Activated CD8-positive, alpha-beta memory T cell treated with anti-CD3 and anti-CD28 coated beads, Interleukin-2, amount 50 U/mL, for 24 hours (primary cell): ENCODE measurements around the gene CFAP61.

Experiments used
- DNase-seq: peaks from one replicate; pipeline ENCODE4 v3.0.0-alpha.2; 2020; ENCODE audit errors: extremely low read depth

Gene CFAP61

DNA sequence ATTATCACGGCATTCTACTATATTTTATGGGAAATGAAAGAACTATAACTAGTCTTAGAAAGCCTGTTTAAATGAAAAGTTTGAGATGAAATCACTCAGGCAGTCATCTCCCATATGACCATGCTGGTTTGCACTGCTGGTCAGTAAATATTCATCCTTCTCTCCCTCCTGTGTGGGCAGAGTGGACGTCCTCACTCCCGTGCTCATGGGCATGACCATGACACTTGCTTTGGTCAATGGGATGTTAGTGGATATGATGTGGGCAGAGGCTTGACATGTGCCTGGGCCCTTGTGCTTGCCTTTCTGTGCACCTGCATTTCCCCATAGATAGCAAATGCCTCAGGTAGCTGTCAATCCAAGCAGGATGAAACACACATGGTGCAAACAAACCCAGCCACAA lies 222.5 kb downstream of the CFAP61 start:
- no peak for DNase-seq

GRCh38 chr20:20275636-20276035 lies 223.3 kb downstream of the CFAP61 start:
- DNase-seq, result no peak

- DNase-seq, result no peak
Measured at GRCh38 chr20:20276811-20277530, 224.6 kb downstream of the CFAP61 start.

GRCh38 chr20:20277894-20278335 lies 225.6 kb downstream of the CFAP61 start:
- DNase-seq, result no peak

GRCh38 chr20:20286061-20286460 lies 233.7 kb downstream of the CFAP61 start:
- no peak for DNase-seq

- DNase-seq, result no peak
Measured at GRCh38 chr20:20289331-20289730, 237.0 kb downstream of the CFAP61 start.

DNA sequence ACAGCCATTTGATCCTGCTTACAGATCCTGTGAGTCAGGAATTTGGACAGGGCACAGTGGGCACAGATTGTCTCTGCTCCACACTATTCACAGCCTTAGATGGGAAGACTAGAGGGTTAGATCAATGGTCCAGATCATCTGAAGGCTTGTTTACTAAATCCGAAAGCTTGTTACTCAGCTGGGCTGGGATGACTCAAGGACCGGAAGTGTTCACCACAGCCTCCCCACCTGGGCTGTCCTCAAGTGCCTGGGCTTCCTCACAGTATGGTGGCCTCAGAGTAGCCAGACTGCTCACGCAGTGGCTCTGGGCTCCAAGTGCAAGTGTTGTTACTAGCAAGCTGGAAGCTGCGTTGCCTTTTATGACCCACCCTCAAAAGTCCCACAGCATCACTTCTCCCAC lies 240.1 kb downstream of the CFAP61 start:
- no peak for DNase-seq

GRCh38 chr20:20293141-20293540 lies 240.8 kb downstream of the CFAP61 start:
- no peak for DNase-seq

DNA sequence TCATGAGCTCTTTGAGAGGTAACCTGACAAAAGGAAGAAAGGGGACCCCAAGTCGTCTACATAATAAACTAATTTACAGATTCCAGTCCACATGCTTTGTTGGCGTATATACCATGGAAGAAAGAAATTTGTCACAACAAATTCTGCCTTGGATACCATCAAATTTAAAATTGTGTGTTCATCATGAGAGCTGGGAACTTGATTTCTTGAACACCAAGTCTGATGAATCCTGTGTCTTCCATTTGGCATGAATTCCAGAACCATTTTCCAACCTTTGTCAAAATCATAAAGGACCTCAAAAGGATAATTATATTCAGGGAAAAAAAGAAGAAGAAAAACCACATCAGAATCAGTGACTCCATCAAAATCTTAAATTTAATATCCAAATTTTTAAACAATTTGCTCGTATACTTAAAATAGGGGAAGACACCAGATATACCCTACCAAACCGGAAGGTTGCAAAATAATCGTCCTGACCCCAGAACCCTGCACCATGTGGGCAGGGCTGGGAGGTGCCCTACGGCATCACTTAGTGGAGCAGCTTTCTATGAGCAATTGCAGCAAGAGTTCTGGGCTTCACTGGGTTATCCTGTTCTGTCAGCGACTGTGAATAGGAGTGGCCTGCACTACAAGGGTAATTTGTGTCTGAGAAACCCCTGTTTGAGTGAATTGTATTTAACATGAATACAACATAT lies 241.5 kb downstream of the CFAP61 start:
- no peak for DNase-seq

DNA sequence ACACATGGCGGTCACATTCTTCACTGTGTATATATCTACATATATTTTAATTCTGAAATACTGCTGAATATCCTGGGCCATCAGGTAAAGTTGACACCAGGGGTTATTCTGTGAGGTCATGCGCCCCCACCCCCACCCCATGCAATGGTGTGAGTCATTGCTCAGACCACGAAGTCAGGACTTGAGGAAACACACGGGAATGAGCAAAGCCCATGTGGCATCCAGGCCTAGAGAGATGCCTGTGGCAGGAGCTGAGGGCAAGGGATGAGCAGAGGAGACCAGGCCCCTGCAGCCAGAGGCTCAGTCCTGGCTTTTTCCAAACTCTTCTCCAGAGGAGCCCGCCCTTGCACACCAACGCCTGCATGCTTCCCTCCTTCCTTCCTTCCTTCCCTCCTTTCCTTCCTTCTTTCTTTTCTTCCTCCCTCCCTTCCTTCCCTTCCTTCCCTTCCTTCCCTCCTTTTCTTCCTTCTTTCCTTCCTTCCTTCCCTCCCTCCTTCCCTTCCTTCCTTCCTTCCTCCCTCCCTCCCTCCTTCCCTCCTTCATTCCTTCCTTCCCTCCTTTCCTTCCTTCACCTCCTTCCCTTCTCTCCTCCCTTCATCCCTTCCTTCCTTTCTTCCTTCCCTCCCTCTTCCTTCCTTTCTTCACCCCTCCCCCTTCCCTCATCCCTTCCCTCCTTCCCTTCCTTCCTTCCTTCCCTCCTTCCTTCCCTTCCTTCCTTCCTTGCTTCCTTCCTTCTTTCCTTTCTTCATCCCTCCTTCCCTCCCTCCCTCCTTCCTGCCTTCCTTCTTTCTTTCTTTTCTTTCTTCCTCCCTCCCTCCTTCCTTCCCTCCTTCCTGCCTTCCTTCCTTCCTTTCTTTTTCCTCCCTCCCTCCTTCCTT lies 243.5 kb downstream of the CFAP61 start:
- no peak for DNase-seq

DNA sequence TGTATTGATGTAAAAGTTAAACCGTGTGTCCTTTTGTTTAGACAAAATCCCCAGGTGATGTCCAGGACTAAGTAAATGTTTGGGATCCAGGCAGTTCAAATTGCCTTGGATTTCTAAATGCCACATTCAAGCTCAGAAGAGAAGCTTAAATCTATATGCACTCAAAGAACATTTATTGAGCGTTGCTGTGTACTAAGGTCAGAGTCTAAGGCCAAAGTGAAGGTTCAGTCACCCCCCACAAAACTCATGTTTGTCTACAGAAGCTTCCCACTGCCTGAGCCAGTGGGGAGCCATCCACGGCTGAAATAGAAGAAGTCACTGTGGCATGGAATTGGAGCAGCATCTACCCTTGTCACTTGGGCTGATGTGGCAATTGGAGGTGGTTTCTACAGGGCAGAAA lies 244.8 kb downstream of the CFAP61 start:
- no peak for DNase-seq

DNA sequence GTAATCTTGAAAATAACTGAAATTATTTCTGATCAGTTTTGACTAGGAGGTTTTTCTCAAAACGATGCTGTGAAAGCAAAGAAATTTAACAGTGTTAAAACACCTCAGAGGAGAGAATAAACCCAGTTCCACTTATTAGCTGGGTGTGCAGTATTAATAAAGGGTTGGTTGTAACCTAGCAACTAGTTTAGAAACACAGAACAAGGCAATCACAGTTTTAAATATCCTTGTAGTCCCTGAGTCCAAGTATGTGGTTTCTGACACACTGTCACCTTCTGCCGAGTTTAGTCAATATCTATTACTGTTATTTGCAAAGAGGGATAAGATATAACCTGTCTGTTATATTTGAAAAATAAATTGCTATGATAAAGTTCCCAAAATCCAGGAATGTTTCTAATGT lies 245.4 kb downstream of the CFAP61 start:
- no peak for DNase-seq

DNA sequence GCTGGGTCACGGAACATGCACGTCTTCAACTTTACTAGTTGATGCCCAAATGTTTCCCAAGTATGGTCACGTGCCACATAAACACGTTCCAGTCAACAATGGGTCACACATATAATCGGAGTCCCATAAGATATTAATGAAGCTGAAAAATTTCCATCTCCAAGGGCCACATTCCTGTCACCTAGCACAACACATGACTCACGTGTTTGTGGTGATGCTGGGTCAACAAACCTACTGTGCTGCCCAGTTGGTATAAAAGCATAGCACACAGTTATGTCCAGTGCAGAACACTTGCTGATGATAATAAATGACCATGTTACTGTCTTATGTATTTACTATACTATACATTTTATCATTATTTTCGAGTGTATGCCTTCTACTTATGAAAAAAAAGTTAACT lies 247.6 kb downstream of the CFAP61 start:
- DNase-seq, result no peak

DNA sequence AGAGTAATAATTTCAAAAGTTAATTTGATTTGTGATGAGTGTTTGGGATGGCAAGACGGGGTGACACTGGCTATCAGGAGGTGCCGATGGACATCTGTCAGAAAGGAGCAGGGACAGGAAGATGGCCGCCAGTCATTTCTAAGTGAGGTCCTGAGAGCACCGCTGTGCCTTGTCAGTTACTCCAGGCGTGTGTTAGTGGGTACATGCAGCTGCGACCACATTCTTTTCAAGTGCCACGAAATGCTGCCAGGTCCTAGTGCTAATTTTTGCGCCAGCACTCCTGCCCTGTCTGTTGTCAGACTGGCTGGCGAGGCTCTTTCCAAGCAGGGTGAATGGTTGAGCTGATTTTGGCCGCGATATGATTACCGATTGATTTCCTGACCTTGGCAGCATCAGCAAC lies 251.0 kb downstream of the CFAP61 start:
- no peak for DNase-seq

DNA sequence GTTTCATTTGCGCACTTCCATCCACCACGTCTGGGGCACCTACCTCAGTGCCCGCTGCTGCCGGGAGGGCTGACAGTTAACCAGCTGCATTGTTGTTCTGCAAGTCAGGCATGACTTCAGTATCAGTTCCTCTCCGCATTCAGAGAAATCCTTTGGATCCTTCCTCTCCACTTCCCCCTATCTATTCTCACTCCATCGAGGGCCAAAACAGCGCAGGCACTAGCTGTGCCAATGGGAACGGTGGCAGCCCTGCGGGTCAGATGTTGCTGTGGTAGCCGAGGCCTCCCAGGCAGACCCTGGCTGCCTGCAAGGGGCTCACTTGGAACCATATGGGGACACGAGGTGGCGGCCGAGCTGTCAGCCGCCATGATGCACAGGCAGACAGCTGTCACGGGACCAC lies 251.4 kb downstream of the CFAP61 start:
- DNase-seq, result no peak

- DNase-seq, result no peak
Measured at GRCh38 chr20:20304942-20305341, 252.6 kb downstream of the CFAP61 start.

GRCh38 chr20:20312562-20312961 lies 260.2 kb downstream of the CFAP61 start:
- DNase-seq, result no peak

- DNase-seq, result no peak
Measured at GRCh38 chr20:20317195-20317594, 264.9 kb downstream of the CFAP61 start.

DNA sequence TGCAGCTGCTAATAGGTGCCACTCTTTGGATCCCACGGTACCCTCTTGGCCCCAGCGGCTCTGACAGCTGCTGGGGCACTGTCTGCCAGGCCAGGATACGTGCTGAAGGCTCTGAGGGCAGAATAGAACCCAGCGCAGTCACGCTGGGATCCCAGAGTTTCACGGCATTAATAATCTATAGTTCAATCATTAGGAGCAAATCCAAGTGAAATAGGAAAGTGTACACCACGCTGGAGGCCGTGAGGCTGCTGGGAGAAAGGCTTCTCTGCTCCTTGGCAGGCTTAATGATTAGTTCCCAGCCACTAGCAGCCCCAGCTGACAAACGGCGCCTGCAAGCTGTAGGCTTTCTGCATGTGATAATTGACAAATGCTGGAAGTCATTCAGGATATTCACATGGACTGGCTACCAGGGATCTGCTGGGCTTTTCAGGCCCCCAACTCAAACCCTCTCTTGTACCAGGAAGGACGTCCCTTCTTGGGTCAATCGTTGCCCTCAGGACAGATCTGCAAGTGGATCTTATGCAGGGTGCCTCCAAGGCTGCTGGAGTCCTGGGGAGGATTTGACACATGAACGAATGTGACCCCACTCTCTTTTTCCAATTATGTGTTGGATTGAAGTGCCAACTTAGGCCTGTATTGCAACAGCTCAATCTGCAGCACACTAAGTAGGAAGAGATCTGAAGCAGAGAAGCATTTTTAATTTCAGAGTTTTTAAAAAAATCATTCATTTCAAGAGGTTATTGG lies 265.5 kb downstream of the CFAP61 start:
- no peak for DNase-seq

- no peak for DNase-seq
Measured at GRCh38 chr20:20318365-20319161, 266.2 kb downstream of the CFAP61 start.

DNA sequence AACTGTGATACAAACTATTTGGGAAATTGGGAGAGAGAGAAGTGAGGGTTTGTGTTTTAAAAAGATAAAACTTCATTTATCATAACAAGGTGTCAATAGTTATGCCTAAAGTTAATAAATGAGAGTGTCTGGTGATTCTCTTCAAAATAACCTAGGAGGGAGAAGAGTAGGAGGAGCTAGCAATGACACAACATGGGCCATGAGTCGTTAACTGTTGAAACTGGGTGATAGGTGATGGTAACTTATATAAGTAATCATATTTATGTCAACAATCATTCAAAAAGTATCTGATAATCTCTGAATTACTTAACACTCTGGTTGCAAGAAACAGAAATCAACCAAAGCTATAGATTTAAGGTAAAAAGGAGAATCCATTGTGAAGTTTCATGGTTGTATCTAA lies 268.8 kb downstream of the CFAP61 start:
- DNase-seq, result no peak
